SK-N-SH (cell line): ENCODE data around the gene CDX2. TPM values are rescaled to one million over a fixed set of nuclear protein-coding genes. Genes with fewer than 3 reads are reported as not detected.

Source experiments
- CTCF ChIA-PET: fragments of 300-600, 350-600 bp; formaldehyde crosslinking; extraction: SDS; loops from one replicate; lab custom pipeline; 2021; lab: Yijun Ruan, JAX
- POLR2A ChIA-PET: fragments of 350-600 bp; sonication (Branson Sonifier 250); formaldehyde crosslinking; extraction: SDS; loops from one replicate; lab custom pipeline; 2020; ENCODE audit warnings: antibody characterized with exemption, inconsistent platforms; lab: Yijun Ruan, JAX
- DNase-seq: peaks from one replicate; pipeline ENCODE4 v3.0.0; 2012
- H2AFZ ChIP-seq: fragments of 200-600 bp; sonication (generic); 2 replicates; pipeline ENCODE4 v1.8.1; 2016; ENCODE audit warnings: antibody characterized with exemption, mild to moderate bottlenecking, low read depth
- H3F3A ChIP-seq: fragments of 200-600 bp; sonication (generic); replicated peaks from 2 replicates; pipeline ENCODE3; 2016; ENCODE audit warnings: antibody characterized with exemption, mild to moderate bottlenecking; ENCODE audit not compliant: insufficient read depth
- H3K27ac ChIP-seq, 2 experiments: fragments of 200-500 bp in 1 of 2; fragments of 200-600 bp in 1 of 2; sonication (Bioruptor generic) in 1 of 2; sonication (generic), shearing (Covaris generic) in 1 of 2; 2 replicates each; pipeline versions ENCODE4 v1.5.1 to v1.6.1; 2014 to 2016; ENCODE audit warnings: low read depth in 2 of 2, inconsistent platforms in 1 of 2, low read length in 1 of 2, mild to moderate bottlenecking in 1 of 2, mixed read lengths in 1 of 2
- H3K27me3 ChIP-seq: fragments of 200-600 bp; sonication (generic), shearing (Covaris generic); 2 replicates; pipeline ENCODE4 v1.6.1; 2016; ENCODE audit warnings: mixed run types; ENCODE audit not compliant: insufficient read depth
- H3K36me3 ChIP-seq, 2 experiments: fragments of 200-500 bp in 1 of 2; fragments of 200-600 bp in 1 of 2; sonication (Bioruptor generic) in 1 of 2; sonication (generic) in 1 of 2; replicated peaks in 1 of 2; 2 replicates each; pipeline versions ENCODE3 to v1.5.1; 2014 to 2016; ENCODE audit warnings: low read length in 1 of 2, mild to moderate bottlenecking in 1 of 2; ENCODE audit not compliant: insufficient read depth in 2 of 2, control insufficient read depth in 1 of 2
- H3K4me1 ChIP-seq, 2 experiments: fragments of 200-500 bp in 1 of 2; fragments of 200-600 bp in 1 of 2; sonication (Bioruptor generic) in 1 of 2; sonication (generic), shearing (Covaris generic) in 1 of 2; 2 replicates each; pipeline versions ENCODE4 v1.5.1 to v1.6.1; 2014 to 2016; ENCODE audit warnings: low read depth in 1 of 2, low read length in 1 of 2, mixed run types in 1 of 2; ENCODE audit not compliant: insufficient read depth in 2 of 2, control insufficient read depth in 1 of 2
- H3K4me2 ChIP-seq: fragments of 200-600 bp; sonication (generic), shearing (Covaris generic); 2 replicates; pipeline ENCODE4 v1.6.1; 2017; ENCODE audit warnings: mixed run types
- H3K4me3 ChIP-seq, 2 experiments: fragments of 200-500 bp in 1 of 2; fragments of 200-600 bp in 1 of 2; sonication (Bioruptor generic) in 1 of 2; sonication (generic), shearing (Covaris generic) in 1 of 2; 2 replicates each; pipeline versions ENCODE4 v1.5.1 to v1.8.1; 2014 to 2016; ENCODE audit warnings: low read depth in 2 of 2, inconsistent platforms in 1 of 2, low read length in 1 of 2, mild to moderate bottlenecking in 1 of 2, mixed read lengths in 1 of 2, moderate library complexity in 1 of 2
- H3K79me2 ChIP-seq: fragments of 200-600 bp; sonication (generic); 2 replicates; pipeline ENCODE4 v1.8.1; 2017; ENCODE audit warnings: mild to moderate bottlenecking; ENCODE audit not compliant: insufficient read depth
- H3K9ac ChIP-seq: fragments of 200-600 bp; sonication (generic); 2 replicates; pipeline ENCODE4 v1.6.1; 2017; ENCODE audit warnings: mixed run types
- H3K9me2 ChIP-seq: fragments of 200-600 bp; sonication (generic); 2 replicates; pipeline ENCODE4 v1.6.1; 2017; ENCODE audit warnings: mixed run types
- H3K9me3 ChIP-seq: fragments of 200-600 bp; sonication (generic); 2 replicates; pipeline ENCODE4 v1.6.1; 2017; ENCODE audit warnings: mixed run types, mild to moderate bottlenecking, moderate library complexity
- H4K20me1 ChIP-seq: fragments of 200-600 bp; sonication (generic); 2 replicates; pipeline ENCODE4 v1.6.1; 2017; ENCODE audit warnings: mild to moderate bottlenecking, mixed run types; ENCODE audit not compliant: insufficient read depth
- ELF1 ChIP-seq: IDR thresholded peaks from 2 replicates; pipeline ENCODE4 v1.4.0; 2012
- FOSL2 ChIP-seq: IDR thresholded peaks from 2 replicates; pipeline ENCODE4 v1.4.0; 2012; ENCODE audit warnings: low read depth, mild to moderate bottlenecking, moderate library complexity, borderline replicate concordance
- GABPA ChIP-seq: IDR thresholded peaks from 2 replicates; pipeline ENCODE4 v1.4.0; 2012; ENCODE audit warnings: low read depth, mild to moderate bottlenecking
- JUND ChIP-seq: IDR thresholded peaks from 2 replicates; pipeline ENCODE4 v1.4.0; 2012
- PBX3 ChIP-seq: IDR thresholded peaks from 2 replicates; pipeline ENCODE4; 2012
- SIN3A ChIP-seq: IDR thresholded peaks from 2 replicates; pipeline ENCODE4 v1.6.1; 2012; ENCODE audit warnings: low read depth, mild to moderate bottlenecking, low read length, moderate library complexity, borderline replicate concordance
- TCF12 ChIP-seq: IDR thresholded peaks from 2 replicates; pipeline ENCODE4 v1.4.0; 2012
- TEAD4 ChIP-seq: IDR thresholded peaks from 2 replicates; pipeline ENCODE4 v1.4.0; 2012; ENCODE audit warnings: mild to moderate bottlenecking, borderline replicate concordance; ENCODE audit not compliant: insufficient read depth
- WGBS: methylation state at CpG from one replicate; pipeline ENCODE4 v1.1.6; 2017; ENCODE audit warnings: low lambda C conversion rate; 5-methylcytosine and 5-hydroxymethylcytosine counted together
- polyA plus RNA-seq, 3 experiments: library from polyadenylated mRNA; depleted of rRNA; stranded (reverse); fragments of >200 nt; gene quantifications; 2 replicates each; pipeline ENCODE4 v1.2.3, GENCODE V29; 2012
- TF ChIP-seq, protein P1 (sequence below): IDR thresholded peaks from 2 replicates; pipeline ENCODE4 v1.6.1; 2012; ENCODE audit warnings: mild to moderate bottlenecking, low read depth, low read length, moderate library complexity

CDX2 gene
- polyA plus RNA-seq, 1 of the 3 experiments (the other 2 are of a cell fraction): not detected

GRCh38 chr13:27991881-27992280, 22.8 kb upstream of the CDX2 start:
- POLR2A ChIA-PET: no interaction called here
- Histone ChIP-seq H3K79me2 (no peaks in the 10 kb centered on the region), H3K9ac (no peak overlapping the region), H3K9me2 (no peaks in the 10 kb centered on the region), H2AFZ (no peak overlapping the region), H4K20me1 (no peaks in the 10 kb centered on the region), H3K36me3 (no peaks in the 10 kb centered on the region), H3K9me3 (no peaks in the 10 kb centered on the region), H3K27me3 (peaks cover 58% of the 10 kb centered on the region), H3K4me1 (no peaks in the 10 kb centered on the region), H3K27ac (no peak overlapping the region), H3F3A (no peaks in the 10 kb centered on the region), H3K4me3 (no peak overlapping the region), H3K4me2 (no peak overlapping the region)
- CTCF ChIA-PET: interaction anchor here (1.8 kb wide), 1 partner anchor 8 kb away, joined by 5 read pairs; no protein-coding TSS in a partner anchor
- DNase-seq: no peak
- TF ChIP-seq TEAD4 (no peak), PBX3 (no peak), GABPA (no peak), ELF1 (no peak), SIN3A (no peak), JUND (no peak), FOSL2 (no peak)
- TF ChIP-seq, protein P1, sequence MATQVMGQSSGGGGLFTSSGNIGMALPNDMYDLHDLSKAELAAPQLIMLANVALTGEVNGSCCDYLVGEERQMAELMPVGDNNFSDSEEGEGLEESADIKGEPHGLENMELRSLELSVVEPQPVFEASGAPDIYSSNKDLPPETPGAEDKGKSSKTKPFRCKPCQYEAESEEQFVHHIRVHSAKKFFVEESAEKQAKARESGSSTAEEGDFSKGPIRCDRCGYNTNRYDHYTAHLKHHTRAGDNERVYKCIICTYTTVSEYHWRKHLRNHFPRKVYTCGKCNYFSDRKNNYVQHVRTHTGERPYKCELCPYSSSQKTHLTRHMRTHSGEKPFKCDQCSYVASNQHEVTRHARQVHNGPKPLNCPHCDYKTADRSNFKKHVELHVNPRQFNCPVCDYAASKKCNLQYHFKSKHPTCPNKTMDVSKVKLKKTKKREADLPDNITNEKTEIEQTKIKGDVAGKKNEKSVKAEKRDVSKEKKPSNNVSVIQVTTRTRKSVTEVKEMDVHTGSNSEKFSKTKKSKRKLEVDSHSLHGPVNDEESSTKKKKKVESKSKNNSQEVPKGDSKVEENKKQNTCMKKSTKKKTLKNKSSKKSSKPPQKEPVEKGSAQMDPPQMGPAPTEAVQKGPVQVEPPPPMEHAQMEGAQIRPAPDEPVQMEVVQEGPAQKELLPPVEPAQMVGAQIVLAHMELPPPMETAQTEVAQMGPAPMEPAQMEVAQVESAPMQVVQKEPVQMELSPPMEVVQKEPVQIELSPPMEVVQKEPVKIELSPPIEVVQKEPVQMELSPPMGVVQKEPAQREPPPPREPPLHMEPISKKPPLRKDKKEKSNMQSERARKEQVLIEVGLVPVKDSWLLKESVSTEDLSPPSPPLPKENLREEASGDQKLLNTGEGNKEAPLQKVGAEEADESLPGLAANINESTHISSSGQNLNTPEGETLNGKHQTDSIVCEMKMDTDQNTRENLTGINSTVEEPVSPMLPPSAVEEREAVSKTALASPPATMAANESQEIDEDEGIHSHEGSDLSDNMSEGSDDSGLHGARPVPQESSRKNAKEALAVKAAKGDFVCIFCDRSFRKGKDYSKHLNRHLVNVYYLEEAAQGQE: no peak
- WGBS: 16% methylated on average over 6 of the region's 6 CpGs

- CTCF ChIA-PET: interaction anchor here (1.3 to 11.9 kb wide), 2 partner anchors 35 to 160 kb away, joined by 4 to 185 read pairs; no protein-coding TSS in a partner anchor
- Histone ChIP-seq H3K4me1 (no peaks in the 10 kb centered on the region), H3K36me3 (no peaks in the 10 kb centered on the region), H3F3A (no peaks in the 10 kb centered on the region), H3K27me3 (peaks cover 51% of the 10 kb centered on the region), H3K4me3 (no peak within 1 kb of the TSS), H3K9me3 (no peaks in the 10 kb centered on the region), H3K27ac (no peak within 1 kb of the TSS), H3K4me2 (no peak within 1 kb of the TSS), H2AFZ (no peak within 1 kb of the TSS), H3K9ac (no peak within 1 kb of the TSS), H4K20me1 (no peaks in the 10 kb centered on the region), H3K9me2 (no peaks in the 10 kb centered on the region), H3K79me2 (no peaks in the 10 kb centered on the region)
- no peak for DNase-seq
- no peak for TF ChIP-seq TCF12
- WGBS: 8% methylated on average over 11 of the region's 11 CpGs
- POLR2A ChIA-PET: no interaction called here
These were observed 19.4 kb upstream of the CDX2 start, which contains the start of gene URAD for GRCh38 chr13:27988520-27988919. TSS of gene URAD (minus strand) at chr13:27988693. CDS start at chr13:27988637, 56 bp downstream.
